SK-N-MC (cell line): ENCODE results near the gene NXN.

ENCODE experiments used
- DNase-seq: peaks from one replicate; pipeline ENCODE4 v3.0.0-alpha.2; 2011; ENCODE audit warnings: low read depth, low spot score
- H3K27ac ChIP-seq: fragments of 200-600 bp; sonication (generic); 2 replicates; pipeline ENCODE4 v1.5.1; 2016; ENCODE audit warnings: mixed run types
- H3K36me3 ChIP-seq: fragments of 200-600 bp; sonication (generic); 2 replicates; pipeline ENCODE4 v1.6.1; 2017; ENCODE audit warnings: antibody characterized with exemption, low read length, mixed read lengths; ENCODE audit not compliant: insufficient read depth
- H3K4me3 ChIP-seq: fragments of 200-600 bp; sonication (generic); 2 replicates; pipeline ENCODE4 v1.5.1; 2016
- H3K9ac ChIP-seq: fragments of 200-600 bp; sonication (generic); 2 replicates; pipeline ENCODE4 v1.8.0; 2017; ENCODE audit warnings: mixed run types, mixed read lengths; ENCODE audit not compliant: insufficient read length
- H3K9me3 ChIP-seq: fragments of 200-600 bp; sonication (generic); 2 replicates; pipeline ENCODE4 v1.6.1; 2017; ENCODE audit warnings: low read depth, mild to moderate bottlenecking, antibody characterized with exemption, low read length, moderate library complexity, mixed read lengths
- EZH2 ChIP-seq: fragments of 200-600 bp; sonication (generic); IDR thresholded peaks from one replicate; pipeline ENCODE4 v1.6.1; 2017; ENCODE audit warnings: antibody characterized with exemption
- FOXP2 ChIP-seq: optimal IDR thresholded peaks from 2 replicates; pipeline ENCODE3; 2011; ENCODE audit warnings: mild to moderate bottlenecking, moderate library complexity; ENCODE audit not compliant: insufficient read depth; ENCODE audit errors: extremely low read length, control extremely low read depth
- POLR2AphosphoS5 ChIP-seq: IDR thresholded peaks from 2 replicates; pipeline ENCODE4 v1.6.1; 2012; ENCODE audit warnings: mild to moderate bottlenecking, low read depth, low read length, borderline replicate concordance

NXN gene

DNA sequence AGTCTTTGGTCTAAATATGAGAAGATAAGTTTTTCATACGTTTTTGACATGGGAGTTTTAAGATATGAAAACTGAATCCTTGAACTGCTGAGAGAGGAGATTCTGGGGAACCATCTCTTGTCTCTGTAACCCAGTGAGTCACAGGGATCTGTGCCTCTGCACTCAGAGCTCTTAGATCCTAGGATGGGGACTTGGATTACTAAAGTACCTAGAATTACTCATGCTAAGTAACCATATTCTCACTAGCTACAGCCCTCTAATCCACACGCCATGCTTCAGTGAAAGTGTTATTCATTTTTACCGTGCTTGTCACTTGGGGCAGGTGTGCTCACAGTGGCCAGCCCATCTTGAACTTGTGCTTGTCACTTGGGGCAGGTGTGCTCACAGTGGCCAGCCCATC is 195.4 kb downstream of the NXN start:
- Histone ChIP-seq H3K9ac (no peak overlapping the region), H3K36me3 (peaks cover 32% of the 10 kb centered on the region), H3K27ac (no peak overlapping the region), H3K9me3 (no peaks in the 10 kb centered on the region), H3K4me3 (no peak overlapping the region)
- TF ChIP-seq FOXP2, result no peak
- no peak for TF ChIP-seq POLR2AphosphoS5
- no peak for TF ChIP-seq EZH2
- no peak for DNase-seq

DNA sequence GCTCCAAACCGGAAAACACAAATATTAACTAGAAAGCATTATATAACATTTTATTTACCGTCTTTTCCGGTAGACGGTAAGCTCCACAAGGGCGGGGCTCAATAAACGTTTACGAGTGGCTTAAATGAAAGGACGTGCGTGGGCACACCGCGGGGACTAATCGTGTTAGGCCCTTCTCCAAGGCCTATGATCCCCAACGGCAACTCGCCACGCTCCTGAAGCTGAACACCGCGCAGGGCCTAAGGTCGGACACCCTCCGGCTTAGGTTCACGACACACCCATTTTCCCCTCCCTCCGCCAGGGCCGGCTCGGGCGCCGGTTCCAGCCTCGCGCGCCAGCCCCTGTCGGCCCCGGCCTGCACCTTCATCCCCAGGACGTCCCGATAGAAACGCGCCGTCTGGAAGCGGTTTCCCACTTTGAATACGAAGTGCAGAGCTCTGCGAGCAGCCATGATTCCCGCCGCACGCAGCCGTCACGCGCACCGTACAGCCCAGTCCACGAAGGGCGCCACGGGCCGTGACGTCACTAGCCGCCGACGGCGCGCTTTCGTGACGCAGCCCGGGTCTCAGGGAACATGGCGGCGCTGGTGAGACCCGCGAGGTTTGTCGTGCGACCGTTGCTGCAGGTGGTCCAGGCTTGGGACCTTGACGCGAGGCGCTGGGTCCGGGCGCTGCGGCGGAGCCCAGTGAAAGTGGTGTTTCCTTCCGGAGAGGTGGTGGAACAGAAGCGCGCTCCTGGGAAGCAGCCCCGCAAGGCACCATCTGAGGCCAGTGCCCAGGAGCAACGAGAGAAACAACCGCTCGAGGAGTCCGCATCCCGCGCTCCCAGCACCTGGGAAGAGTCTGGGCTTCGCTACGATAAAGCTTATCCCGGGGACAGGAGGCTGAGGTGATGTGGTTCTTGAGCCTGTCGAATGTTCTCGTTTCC is 197.5 kb downstream of the NXN start, which contains the start of the genes GLOD4 and MRM3:
Gene GLOD4 (minus strand): TSS at position 476 of the 927 bp plus-strand sequence. CDS start 25 bp downstream, at position 451.
Gene MRM3 (plus strand): TSS at position 549 of the 927 bp plus-strand sequence. CDS start 26 bp downstream, at position 575.
- Histone ChIP-seq H3K9ac (peak within 1 kb of the TSS; percentile 90), H3K36me3 (peaks cover 34% of the 10 kb centered on the region), H3K27ac (peak within 1 kb of the TSS; percentile 85), H3K4me3 (peak within 1 kb of the TSS; percentile 97), H3K9me3 (no peaks in the 10 kb centered on the region)
- TF ChIP-seq EZH2 (no peak), FOXP2 (peak; percentile 72), POLR2AphosphoS5 (peak; percentile 89)
- DNase-seq, result no peak

DNA sequence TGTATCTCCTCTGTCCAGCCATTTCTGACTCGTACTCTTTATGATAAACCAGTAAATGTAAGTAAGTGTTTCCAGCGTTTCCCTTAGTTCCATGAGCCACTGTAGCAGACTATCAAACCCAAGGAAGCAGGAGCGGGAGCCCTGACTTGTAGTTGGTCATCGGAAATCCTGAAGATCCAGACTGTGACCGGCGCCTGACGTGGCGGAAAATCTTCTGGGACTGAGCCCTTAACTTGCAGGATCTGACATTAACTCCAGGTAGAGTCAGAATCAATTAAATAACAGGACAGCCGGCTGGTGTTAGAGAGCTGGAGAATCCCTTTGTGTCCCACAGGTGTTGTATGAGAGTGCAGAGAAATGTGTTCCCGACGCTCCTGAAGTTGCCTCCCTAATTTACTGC is 201.5 kb downstream of the NXN start:
- no peak for TF ChIP-seq EZH2
- no peak for TF ChIP-seq POLR2AphosphoS5
- TF ChIP-seq FOXP2, result no peak
- peaks cover 55% of the 10 kb centered on the region for H3K36me3 ChIP-seq

DNA sequence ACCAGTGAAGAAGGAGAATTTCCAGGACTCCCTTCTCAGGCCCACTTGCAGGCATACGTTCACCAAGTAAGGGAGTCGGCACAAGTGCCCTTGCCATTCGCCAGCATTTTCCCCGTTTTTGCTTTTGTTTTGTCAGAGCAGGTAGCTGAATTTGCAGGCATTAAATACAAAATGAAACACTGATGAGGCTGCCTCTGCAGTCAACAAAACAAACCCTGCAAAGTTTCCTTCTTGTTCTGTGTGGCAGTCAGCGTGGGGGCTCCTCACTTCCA is 205.3 kb downstream of the NXN start:
- Histone ChIP-seq H3K36me3 (peaks cover 88% of the 10 kb centered on the region), H3K27ac (no peak overlapping the region), H3K4me3 (no peak overlapping the region), H3K9ac (peak overlapping the region; percentile 15), H3K9me3 (no peaks in the 10 kb centered on the region)
- TF ChIP-seq FOXP2, result no peak
- TF ChIP-seq EZH2, result no peak
- TF ChIP-seq POLR2AphosphoS5, result no peak
- DNase-seq, result no peak

More for the DNA sequence above, 201.5 kb downstream of the NXN start:
- DNase-seq, result no peak
- no peaks in the 10 kb centered on the region for H3K9me3 ChIP-seq
- no peak overlapping the region for H3K27ac ChIP-seq
- H3K9ac ChIP-seq, result no peak overlapping the region
- H3K4me3 ChIP-seq, result no peak overlapping the region

DNA sequence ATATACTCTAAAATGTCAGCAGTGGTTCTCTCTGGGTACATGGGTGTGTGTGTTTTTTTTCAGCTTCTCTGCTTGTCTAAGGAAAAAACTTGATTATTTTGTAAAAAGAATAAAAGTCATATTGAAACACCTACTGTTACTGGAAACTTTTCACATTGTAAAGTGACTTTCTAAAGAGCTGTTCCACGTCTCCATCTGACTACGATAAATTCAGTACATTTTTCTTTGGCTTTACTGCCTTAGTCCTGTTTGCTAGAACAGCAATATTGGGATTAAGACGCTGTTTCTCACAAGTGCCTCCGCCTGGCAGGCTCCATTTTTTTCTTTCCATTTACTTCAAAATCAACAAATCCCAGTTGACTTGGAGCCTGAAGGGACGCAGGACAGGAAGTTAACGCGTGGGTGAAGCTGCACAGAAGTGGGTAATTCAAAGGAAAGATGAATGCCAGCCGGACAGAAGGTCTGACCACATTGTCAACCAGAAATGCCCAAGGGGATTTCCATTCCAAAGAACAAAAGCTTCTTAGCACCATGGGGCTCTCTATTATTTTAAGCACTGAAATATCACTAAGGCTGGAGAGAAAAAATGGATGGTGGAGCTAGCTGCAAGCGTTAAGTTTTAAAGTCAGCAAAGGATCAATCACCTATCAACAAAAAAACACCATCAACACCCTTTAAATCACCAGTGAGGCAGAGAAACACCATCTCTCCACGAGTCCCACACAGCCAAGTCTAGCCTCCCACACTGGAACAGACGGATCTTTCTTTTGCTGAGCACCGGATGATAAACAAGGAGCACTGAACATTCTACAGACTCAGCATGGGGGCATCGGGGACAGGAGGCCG is 205.9 kb downstream of the NXN start:
- H3K27ac ChIP-seq, result peak overlapping the region; percentile 70
- peaks cover 85% of the 10 kb centered on the region for H3K36me3 ChIP-seq
- DNase-seq, result no peak
- H3K9ac ChIP-seq, result peak overlapping the region; percentile 15
- no peak overlapping the region for H3K4me3 ChIP-seq
- TF ChIP-seq FOXP2, result no peak
- no peak for TF ChIP-seq POLR2AphosphoS5
- no peak for TF ChIP-seq EZH2
- H3K9me3 ChIP-seq, result no peaks in the 10 kb centered on the region

DNA sequence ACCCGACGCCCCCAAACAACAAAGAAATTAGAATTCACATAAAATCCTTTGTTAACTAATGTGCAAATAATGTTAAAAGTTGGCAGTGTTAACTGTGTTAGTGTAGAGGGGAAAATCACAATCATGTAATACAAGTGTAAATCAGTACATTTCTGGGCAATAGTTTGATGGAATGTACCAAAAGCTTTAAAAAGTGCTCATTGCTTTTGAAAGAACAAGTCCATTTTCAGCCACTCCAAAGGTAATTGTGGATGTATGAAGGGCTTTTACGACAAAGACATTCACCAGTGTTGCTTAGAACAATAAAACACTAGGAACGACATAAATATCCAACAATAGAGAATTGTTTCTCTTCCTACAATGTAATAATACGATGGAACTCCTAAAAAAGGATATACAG is 206.6 kb downstream of the NXN start:
- TF ChIP-seq POLR2AphosphoS5 (no peak), EZH2 (no peak)
- Histone ChIP-seq H3K9me3 (no peaks in the 10 kb centered on the region), H3K27ac (peak overlapping the region; percentile 70; the same call in 1 of the 2 replicates), H3K9ac (no peak overlapping the region), H3K4me3 (no peak overlapping the region), H3K36me3 (peaks cover 78% of the 10 kb centered on the region)
- no peak for DNase-seq

DNA sequence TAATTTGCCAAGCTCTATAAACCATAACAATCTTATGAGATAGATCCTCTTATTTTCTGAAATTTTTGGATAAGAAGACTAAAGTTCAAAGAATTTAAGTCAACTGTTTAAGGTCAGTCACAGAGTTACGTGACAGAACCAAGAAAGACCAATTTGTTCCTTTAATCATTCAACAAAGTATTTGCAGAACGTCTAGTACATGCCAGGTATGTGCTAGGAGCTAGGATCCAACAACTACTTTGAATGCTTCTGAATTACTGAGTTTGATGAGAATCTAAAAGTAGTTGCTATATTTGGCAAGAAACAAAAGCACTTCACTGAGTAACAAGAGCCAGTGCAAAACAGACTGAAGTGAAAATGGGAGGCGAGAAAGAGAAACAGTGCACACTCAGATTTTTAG is 212.5 kb downstream of the NXN start:
- Histone ChIP-seq H3K4me3 (no peak overlapping the region), H3K9me3 (no peaks in the 10 kb centered on the region), H3K27ac (no peak overlapping the region), H3K36me3 (peaks cover 51% of the 10 kb centered on the region), H3K9ac (no peak overlapping the region)
- DNase-seq, result no peak
- TF ChIP-seq EZH2 (no peak), FOXP2 (no peak)

DNA sequence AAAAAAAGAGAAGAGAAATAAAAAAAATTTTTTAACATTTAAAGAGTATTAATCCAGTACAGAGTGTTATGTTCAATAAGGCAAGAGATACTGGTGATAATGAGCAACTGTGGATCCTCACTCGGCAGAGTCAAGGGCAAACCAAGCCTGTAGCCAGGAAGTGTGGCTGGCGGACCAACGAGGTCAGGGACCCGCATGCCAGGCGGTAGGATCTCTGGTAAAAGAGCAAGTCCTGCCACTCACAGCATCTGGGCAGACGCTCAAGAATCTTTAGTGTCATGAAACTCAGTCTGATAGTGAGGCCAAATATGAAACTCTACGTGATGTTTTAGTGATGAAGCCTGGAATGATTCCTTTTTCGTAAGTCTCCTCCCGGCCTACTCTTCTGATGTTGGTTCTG is 219.2 kb downstream of the NXN start:
- no peak for DNase-seq
- TF ChIP-seq EZH2 (no peak), POLR2AphosphoS5 (no peak), FOXP2 (no peak)
- Histone ChIP-seq H3K4me3 (no peak overlapping the region), H3K36me3 (peaks cover 56% of the 10 kb centered on the region), H3K9ac (no peak overlapping the region), H3K27ac (no peak overlapping the region), H3K9me3 (no peaks in the 10 kb centered on the region)
